OCI-LY1 (cell line): ENCODE measurements around the gene SAC3D1.

ENCODE experiments used
- EZH2 ChIP-seq: fragments of 200-600 bp; sonication (generic), shearing (Covaris generic); IDR thresholded peaks from 2 replicates; pipeline ENCODE4 v1.8.0; 2017; ENCODE audit warnings: borderline replicate concordance, mixed run types, mild to moderate bottlenecking, antibody characterized with exemption, low read length, moderate library complexity, mixed read lengths
- TF ChIP-seq, protein P1 (sequence below): fragments of 200-600 bp; sonication (generic), shearing (Covaris generic); IDR thresholded peaks from 2 replicates; pipeline ENCODE4 v1.5.1; 2017; ENCODE audit warnings: mild to moderate bottlenecking, antibody characterized with exemption, low read length, moderate library complexity, mixed read lengths

DNA sequence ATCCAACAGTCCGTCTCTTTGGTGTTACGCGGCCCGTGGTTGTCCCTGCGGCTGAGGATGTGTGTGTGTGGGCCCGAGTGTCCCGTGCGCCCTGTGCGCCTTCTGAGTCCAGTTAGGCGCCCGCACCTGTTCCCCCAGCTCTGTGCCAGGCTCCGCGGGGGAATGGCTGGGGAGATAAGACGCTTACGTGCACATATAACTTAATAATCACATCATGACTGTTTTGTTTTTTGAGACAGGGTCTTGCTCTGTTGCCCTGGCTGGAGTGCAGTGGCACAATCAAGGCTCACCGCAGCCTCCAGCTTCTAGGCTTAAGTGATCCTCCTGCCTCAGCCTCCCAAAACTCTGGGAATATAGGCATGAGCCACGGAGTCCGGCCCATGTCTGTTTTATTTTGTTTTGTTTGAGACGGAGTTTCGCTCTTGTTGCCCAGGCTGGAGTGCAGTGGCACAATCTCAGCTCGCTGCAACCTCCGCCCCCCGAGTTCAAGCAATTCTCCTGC is 26.2 kb upstream of the SAC3D1 start:
- TF ChIP-seq, protein P1, sequence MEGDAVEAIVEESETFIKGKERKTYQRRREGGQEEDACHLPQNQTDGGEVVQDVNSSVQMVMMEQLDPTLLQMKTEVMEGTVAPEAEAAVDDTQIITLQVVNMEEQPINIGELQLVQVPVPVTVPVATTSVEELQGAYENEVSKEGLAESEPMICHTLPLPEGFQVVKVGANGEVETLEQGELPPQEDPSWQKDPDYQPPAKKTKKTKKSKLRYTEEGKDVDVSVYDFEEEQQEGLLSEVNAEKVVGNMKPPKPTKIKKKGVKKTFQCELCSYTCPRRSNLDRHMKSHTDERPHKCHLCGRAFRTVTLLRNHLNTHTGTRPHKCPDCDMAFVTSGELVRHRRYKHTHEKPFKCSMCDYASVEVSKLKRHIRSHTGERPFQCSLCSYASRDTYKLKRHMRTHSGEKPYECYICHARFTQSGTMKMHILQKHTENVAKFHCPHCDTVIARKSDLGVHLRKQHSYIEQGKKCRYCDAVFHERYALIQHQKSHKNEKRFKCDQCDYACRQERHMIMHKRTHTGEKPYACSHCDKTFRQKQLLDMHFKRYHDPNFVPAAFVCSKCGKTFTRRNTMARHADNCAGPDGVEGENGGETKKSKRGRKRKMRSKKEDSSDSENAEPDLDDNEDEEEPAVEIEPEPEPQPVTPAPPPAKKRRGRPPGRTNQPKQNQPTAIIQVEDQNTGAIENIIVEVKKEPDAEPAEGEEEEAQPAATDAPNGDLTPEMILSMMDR: no peak
- TF ChIP-seq EZH2: no peak
